DMS153 treated with DMSO at 0.1 percent for 48 hours (cell line): ENCODE results near the gene IFIT5.
"Not testable (repeated sequence)": the region's sequence is repeated elsewhere in the genome, so short reads cannot be mapped to it uniquely, and the experiment has no call there.

Experiments
- DNase-seq: peaks from one replicate; lab custom pipeline; 2025; ENCODE audit not compliant: unreplicated experiment; lab: John Stamatoyannopoulos, UW

Gene IFIT5

DNA sequence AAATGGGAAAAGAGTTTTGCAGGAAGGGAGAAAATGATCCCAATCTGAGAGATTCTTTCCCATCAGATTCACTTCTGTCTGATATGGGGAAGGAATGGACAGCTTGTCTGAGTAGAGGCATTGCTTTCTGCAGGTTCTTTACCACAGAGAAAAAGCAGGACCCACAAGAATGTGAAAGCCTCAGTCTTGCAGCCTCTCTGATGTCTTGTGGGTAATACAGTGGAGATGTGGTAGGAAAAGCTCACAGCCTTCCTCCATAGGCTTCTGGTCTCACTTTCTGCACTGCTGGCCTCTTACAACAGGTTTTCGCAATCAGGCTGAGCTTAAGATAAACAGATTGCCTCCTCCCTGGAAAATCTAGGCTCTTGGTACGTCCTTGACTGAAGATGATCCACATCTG, 21.4 kb upstream of the IFIT5 start:
- no peak for DNase-seq

DNA sequence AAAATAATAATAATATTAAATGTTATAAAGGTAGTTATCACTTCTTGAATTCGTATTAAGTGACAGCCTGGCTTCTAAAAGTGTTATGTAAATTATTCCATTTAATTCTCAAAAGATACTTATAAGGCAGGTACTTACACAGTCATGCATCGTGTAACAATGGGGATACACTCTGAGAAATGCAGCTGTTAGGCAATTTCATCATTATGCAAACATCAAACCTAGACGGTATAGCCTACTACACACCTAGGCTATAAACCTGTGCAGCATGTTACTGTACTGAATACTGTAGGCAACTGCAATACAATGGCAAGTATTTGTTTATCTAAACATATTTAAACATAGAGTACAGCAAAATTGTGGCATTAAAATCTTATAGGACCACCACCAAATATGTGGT, 20.5 kb upstream of the IFIT5 start:
- no peak for DNase-seq

GRCh38 chr10:89395141-89395540, 19.2 kb upstream of the IFIT5 start:
- no peak for DNase-seq

DNA sequence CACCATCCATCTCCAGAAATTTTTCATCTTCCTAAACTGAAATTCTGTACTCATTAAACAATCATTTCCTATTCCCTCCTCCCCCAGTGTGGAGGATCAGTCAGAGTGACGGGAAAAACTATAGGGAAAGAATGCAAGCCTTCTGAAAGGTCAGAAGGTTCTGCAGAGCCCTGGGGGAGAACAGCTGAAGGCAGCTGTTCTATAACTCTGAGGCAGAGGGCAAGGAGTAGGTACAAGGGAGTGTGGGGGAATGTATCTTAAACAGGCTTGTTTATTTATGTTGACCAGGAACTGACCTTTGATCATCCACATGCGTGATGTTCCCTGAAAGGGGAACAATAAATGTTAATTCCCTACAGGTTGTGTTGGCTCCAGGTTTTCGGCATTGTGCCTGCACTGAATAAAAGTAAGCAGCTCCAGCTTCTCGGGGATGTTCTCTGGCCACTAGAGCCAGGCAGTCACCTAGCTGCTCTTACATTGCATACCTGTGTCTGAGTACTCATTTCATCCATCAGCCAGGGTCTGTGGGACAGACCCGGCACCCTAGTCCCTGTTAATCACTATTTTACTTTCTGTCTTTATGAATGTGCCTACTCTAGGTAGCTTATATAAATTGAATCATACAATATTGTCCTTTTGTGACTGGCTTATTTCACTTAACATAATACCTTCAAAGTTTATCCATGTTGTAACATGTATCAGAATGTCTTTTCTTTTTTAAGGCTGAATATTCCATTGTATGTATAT, 16.2 kb upstream of the IFIT5 start:
- no peak for DNase-seq

GRCh38 chr10:89399956-89400355, 14.4 kb upstream of the IFIT5 start:
- DNase-seq = no peak

GRCh38 chr10:89403043-89403442, 11.3 kb upstream of the IFIT5 start:
- DNase-seq = no peak

GRCh38 chr10:89404104-89405047, 10.0 kb upstream of the IFIT5 start:
- DNase-seq = no peak

- DNase-seq = not testable (repeated sequence)
Measured at GRCh38 chr10:89406178-89406577, 8.2 kb upstream of the IFIT5 start.

GRCh38 chr10:89407792-89408191, 6.6 kb upstream of the IFIT5 start:
- DNase-seq = not testable (repeated sequence)

GRCh38 chr10:89409282-89409681, 5.1 kb upstream of the IFIT5 start:
- DNase-seq = not testable (repeated sequence)

- not testable (repeated sequence) for DNase-seq
Measured at GRCh38 chr10:89410551-89410950, 3.8 kb upstream of the IFIT5 start.

- DNase-seq = not testable (repeated sequence)
Measured at GRCh38 chr10:89411135-89411534, 3.2 kb upstream of the IFIT5 start.

- DNase-seq = not testable (repeated sequence)
Measured at GRCh38 chr10:89412276-89412675, 2.1 kb upstream of the IFIT5 start.

DNA sequence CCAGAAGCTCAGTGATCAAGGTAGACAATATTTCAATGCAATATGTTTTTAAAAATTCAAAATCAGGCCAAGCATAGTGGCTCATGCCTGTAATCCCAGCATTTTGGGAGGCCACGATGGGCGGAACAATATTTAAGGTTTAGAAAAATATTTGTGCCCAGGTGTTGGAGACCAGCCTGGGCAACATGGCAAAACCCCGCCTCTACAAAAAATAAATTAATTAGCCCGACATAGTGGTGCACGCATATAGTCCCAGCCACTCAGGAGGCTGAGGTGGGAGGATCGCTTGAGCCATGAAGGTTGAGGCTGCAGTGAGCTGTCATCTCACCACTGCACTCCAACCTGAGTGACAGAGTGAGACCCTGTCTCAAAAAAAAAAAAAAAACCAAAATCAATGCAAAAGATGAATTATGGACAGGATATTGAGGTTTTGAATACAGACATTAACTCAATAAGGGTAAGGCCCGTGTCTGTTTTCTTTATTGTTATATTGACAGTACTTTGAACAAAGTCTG, 913 bp upstream of the IFIT5 start:
- no peak for DNase-seq

DNA sequence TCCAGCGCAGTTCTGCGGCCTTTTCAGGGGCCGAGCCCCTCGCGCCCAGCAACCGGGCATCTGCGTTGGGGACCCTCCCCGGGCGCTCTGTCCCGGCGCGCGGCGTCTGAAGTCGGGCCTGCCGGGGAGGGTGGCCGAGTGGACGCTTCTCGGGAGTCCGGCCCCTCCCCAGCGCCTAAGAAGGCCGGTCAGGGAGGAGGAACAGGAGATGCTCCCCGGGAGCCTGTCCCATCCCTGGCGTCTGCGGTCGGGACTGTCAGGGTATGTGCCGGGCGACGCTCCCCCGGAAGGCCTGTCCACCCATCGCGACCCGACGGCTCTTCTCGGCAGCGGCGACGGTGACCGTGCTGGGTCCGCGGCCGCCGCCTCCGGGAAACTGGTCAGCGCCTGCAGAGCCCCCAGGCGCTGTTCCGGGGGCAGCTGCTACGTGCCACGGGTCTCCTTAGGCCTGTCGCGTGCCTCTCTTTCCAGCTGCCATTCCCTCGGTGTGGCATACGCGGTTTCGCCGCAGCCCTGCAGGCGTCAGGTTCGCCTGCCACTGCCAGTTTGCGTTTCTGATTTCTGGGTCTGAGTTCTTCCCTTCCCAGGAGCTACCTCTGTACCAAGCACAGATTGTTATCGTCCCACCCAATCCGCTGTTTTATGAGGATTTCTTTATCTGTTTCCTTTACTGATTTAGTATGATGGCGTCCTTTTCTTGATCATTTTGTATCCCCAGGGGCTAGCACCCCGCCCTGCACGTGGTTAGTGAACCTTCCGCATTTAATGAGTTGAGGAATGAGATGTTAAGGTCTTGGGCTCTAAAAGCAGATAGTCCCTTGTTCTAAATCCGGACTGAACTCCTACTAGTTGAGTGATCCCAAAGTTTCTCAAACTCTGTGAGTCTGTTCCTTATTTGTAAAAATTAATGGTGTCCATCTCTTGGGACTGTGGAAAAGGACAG, 782 bp downstream of the IFIT5 start:
- DNase-seq = peak; percentile 25

DNA sequence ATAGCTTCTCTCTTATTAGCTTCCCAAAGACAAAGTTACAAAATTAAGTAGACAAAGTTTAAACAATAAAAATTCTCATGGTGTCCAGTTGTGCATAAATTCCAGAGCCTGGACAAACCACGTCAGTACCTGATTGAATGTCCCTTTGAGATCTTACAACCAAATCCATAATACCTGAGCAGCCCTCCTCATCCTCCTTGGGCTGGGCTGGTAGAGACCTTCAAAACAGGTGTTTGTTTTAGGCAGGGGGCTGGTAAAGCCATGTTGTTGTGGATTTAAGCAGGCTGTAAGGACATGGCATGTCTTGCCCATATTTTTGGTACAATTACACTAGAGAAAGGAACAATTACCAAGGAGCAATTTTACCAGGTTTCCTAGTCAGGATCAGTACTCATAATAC, 2.1 kb downstream of the IFIT5 start:
- DNase-seq = no peak

DNA sequence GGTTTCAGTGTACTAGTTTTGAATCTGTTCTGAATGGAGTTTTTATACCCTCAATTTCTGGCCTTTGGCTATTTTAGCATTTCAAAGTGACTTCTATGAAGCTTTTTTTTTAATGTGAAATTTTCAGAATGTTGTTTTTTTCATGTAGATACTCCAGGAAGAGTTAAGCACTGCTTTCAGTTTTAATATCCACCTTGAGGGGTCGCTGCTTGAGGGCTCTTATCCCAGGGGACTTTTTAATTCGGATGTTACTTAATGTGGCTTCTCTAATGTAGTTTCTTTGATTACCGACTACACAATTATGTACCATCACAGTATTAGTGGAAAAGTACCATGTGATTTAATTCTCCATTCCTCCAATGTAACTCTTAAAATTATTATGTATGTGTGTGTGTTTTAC, 5.2 kb downstream of the IFIT5 start:
- no peak for DNase-seq

GRCh38 chr10:89421018-89421476, 6.7 kb downstream of the IFIT5 start:
- no peak for DNase-seq

DNA sequence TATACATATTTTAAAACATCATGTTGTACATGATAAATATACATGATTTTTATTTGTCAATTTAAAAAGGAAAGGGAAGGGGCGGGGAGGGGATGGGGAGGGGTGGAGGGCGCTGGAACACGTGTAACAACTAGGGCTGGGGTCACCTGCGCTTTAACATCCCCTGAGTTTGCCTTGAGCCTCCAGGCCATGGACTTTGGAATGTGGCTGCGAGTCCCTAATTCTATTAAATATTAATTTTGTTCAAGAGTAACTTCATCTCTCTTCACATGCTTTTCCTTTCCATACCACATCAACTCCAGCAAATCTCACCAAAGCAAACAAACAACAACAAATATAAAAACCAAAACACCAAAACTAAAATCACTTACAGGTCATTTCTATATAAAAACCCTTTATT, 10.6 kb downstream of the IFIT5 start:
- no peak for DNase-seq

- peak; percentile 47 for DNase-seq
Measured at GRCh38 chr10:89426230-89426868, 12.0 kb downstream of the IFIT5 start.
